Esophagus muscularis mucosa (tissue), 4 donors: ENCODE data around the gene CTPS2. TPM values are rescaled to one million over a fixed set of nuclear protein-coding genes. Genes with fewer than 3 reads are reported as not detected.

Experiments
- DNase-seq: peaks from one replicate; pipeline ENCODE4 v3.0.0-alpha.2; 2017; ENCODE audit errors: extremely low spot score
- H3K27ac ChIP-seq, 4 donors: fragments of 200-600 bp; sonication (generic); replicated peaks in 1 of 4; 1 replicate in 3 of 4; 2 replicates in 1 of 4; pipeline ENCODE4 v1.5.1; 2016 to 2019; ENCODE audit warnings: mild to moderate bottlenecking in 1 of 4
- H3K27me3 ChIP-seq, 4 donors: fragments of 200-600 bp; sonication (generic); one replicate each; pipeline versions ENCODE4 v1.5.1 to v1.6.0; 2016 to 2019
- H3K36me3 ChIP-seq, 4 donors: fragments of 200-600 bp; sonication (generic); one replicate each; pipeline ENCODE4 v1.5.1; 2016 to 2019
- H3K4me1 ChIP-seq, 4 donors: fragments of 200-600 bp; sonication (generic); one replicate each; pipeline ENCODE4 v1.5.1; 2016 to 2019
- H3K4me3 ChIP-seq, 4 donors: fragments of 200-600 bp; sonication (generic); 1 replicate in 2 of 4; 2 replicates in 2 of 4; pipeline ENCODE4 v1.5.1; 2016 to 2019; ENCODE audit warnings: mild to moderate bottlenecking in 4 of 4, moderate library complexity in 1 of 4
- H3K9me3 ChIP-seq, 4 donors: fragments of 200-600 bp; sonication (generic); 1 replicate in 3 of 4; 2 replicates in 1 of 4; pipeline ENCODE4 v1.5.1; 2016 to 2019
- CTCF ChIP-seq, 3 experiments: fragments of 200-600 bp in 2 of 3; fragments of 450-650 bp in 1 of 3; sonication (generic) in 2 of 3; IDR thresholded peaks; one replicate each; pipeline ENCODE4 v1.5.1; 2017 to 2019; ENCODE audit warnings: antibody characterized with exemption in 3 of 3, mild to moderate bottlenecking in 2 of 3, moderate library complexity in 1 of 3
- EP300 ChIP-seq: sonication (generic); formaldehyde crosslinking; IDR thresholded peaks from one replicate; pipeline ENCODE4 v1.6.1; 2017; ENCODE audit warnings: antibody characterized with exemption
- POLR2A ChIP-seq: fragments of 450-650 bp; IDR thresholded peaks from one replicate; pipeline ENCODE4 v1.6.1; 2017; ENCODE audit warnings: antibody characterized with exemption, moderate library complexity, mild to moderate bottlenecking, low read depth
- POLR2AphosphoS5 ChIP-seq, 2 donors: sonication (generic); formaldehyde crosslinking; IDR thresholded peaks; one replicate each; pipeline ENCODE4 v1.6.1; 2017; ENCODE audit warnings: antibody characterized with exemption in 2 of 2
- WGBS: methylation state at CpG from one replicate; pipeline ENCODE4 v1.1.5; 2018; 5-methylcytosine and 5-hydroxymethylcytosine counted together
- intact Hi-C: fragments of 100-400 bp; cut with DNase I; formaldehyde crosslinking; loops from one replicate; pipeline ENCODE4 v1.15.1; 2023
- total RNA-seq, 4 donors: library from RNA; depleted of rRNA; stranded (reverse); fragments of >200 nt; gene quantifications; one replicate each; pipeline versions ENCODE4 v1.1.0 to v1.2.1, GENCODE V29; 2016

Gene CTPS2
- total RNA-seq, 4 donors from 2014 or later: 9.8 to 18.3 (median 13.7) TPM

- TF ChIP-seq POLR2AphosphoS5 (IDR thresholded peaks at IDR 0.05) (no peak), EP300 (no peak), POLR2A (no peak), CTCF (IDR thresholded peaks at IDR 0.05) (no peak)
Observed at GRCh38 chrX:16640823-16641222, 71.6 kb downstream of the CTPS2 start.

DNA sequence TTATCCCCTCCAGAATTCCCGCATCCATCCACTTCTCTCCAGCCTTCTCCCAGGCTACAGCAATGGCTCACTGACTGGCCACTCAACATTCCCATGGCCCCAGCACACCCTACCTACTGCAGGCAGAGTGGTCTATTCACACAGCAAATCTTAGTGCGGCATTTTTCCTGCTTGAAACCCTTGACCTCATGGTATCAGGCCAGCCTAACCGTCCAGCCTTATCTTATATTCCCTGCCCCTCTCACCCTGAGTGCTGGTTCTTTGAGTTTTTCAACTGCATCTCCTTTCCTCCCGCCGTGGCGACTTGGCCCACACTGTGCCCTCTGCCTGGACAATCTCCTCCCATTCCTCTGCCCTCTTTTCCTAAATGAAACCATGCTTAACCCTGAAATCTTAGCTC is 72.5 kb downstream of the CTPS2 start:
- no peaks in the 10 kb centered on the region for H3K4me1 ChIP-seq
- no peaks in the 10 kb centered on the region for H3K27me3 ChIP-seq
- DNase-seq: no peak
- TF ChIP-seq POLR2AphosphoS5 (IDR thresholded peaks at IDR 0.05) (no peak), CTCF (IDR thresholded peaks at IDR 0.05) (no peak), EP300 (no peak), POLR2A (no peak)
- 92% methylated on average over 6 of the region's 6 CpGs for WGBS
- peaks cover 0 to 20% (median 6%) of the 10 kb centered on the region in 4 donors for H3K36me3 ChIP-seq
- H3K27ac ChIP-seq: no peak overlapping the region
- H3K9me3 ChIP-seq: no peaks in the 10 kb centered on the region
- H3K4me3 ChIP-seq: no peak overlapping the region
- intact Hi-C loops: no loop called here

More at GRCh38 chrX:16640823-16641222, 71.6 kb downstream of the CTPS2 start:
- no peak overlapping the region for H3K4me3 ChIP-seq
- no peak for DNase-seq
- no peaks in the 10 kb centered on the region for H3K4me1 ChIP-seq
- intact Hi-C loops: no loop called here
- no peaks in the 10 kb centered on the region for H3K9me3 ChIP-seq
- peaks cover 0 to 21% (median 5%) of the 10 kb centered on the region in 4 donors for H3K36me3 ChIP-seq
- H3K27ac ChIP-seq: no peak overlapping the region
- H3K27me3 ChIP-seq: no peaks in the 10 kb centered on the region
- 87% methylated on average over 4 of the region's 4 CpGs for WGBS

DNA sequence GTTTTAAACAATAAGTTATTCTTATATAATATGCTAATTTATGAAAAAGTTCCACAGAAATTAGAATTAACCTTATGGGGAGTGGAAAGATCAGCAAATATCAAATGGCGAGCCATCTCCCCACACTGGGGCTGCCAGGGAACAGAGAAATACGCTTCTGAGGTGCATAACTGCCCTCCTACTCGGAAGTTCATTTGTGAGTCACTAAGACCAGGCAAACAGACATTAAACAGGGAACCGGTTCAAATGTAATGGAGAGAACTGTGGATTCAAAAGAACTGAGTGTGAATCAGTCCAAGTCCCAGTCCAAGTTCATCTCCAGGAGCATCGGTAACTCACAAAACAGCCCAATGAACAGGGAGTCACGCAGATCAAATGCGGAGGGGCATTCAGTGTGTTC is 73.9 kb downstream of the CTPS2 start:
- Histone ChIP-seq H3K9me3 (no peaks in the 10 kb centered on the region), H3K36me3 (peaks cover 0 to 20% (median 6%) of the 10 kb centered on the region in 4 donors), H3K4me1 (no peaks in the 10 kb centered on the region), H3K27ac (no peak overlapping the region), H3K4me3 (no peak overlapping the region), H3K27me3 (no peaks in the 10 kb centered on the region)
- intact Hi-C loops: no loop called here
- TF ChIP-seq POLR2A (no peak), CTCF (IDR thresholded peaks at IDR 0.05) (no peak), POLR2AphosphoS5 (IDR thresholded peaks at IDR 0.05) (no peak), EP300 (no peak)
- no peak for DNase-seq
- 95% methylated on average over 7 of the region's 7 CpGs for WGBS

GRCh38 chrX:16635596-16635995 is 76.9 kb downstream of the CTPS2 start:
- Histone ChIP-seq H3K27me3 (no peaks in the 10 kb centered on the region), H3K9me3 (no peaks in the 10 kb centered on the region), H3K4me3 (no peak overlapping the region), H3K4me1 (no peaks in the 10 kb centered on the region), H3K36me3 (peaks cover 0 to 20% (median 6%) of the 10 kb centered on the region in 4 donors), H3K27ac (no peak overlapping the region)
- no peak for DNase-seq
- intact Hi-C loops: no loop called here
- WGBS: 91% methylated on average over 3 of the region's 3 CpGs
- TF ChIP-seq EP300: no peak
- no peak for TF ChIP-seq POLR2A

DNA sequence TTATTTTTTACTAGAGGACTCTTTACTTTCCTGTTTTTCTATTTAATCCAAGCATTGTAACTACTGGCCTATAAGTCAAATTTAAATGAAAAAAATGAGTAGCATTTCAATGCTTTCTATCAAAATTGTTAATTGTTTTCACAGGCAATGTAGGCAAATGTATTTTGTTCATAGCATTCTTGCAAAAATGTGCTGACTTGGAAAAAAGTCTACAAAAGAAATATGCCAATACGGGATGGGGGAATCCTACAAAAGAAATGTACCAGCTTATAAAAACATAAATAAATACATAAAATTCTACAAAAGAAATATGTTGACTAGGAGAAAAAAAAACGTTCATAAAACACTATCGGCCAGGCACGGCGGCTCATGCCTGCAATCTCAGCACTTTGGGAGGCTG is 77.4 kb downstream of the CTPS2 start:
- TF ChIP-seq CTCF (IDR thresholded peaks at IDR 0.05) (no peak), POLR2A (no peak), EP300 (no peak), POLR2AphosphoS5 (IDR thresholded peaks at IDR 0.05) (no peak)
- peaks cover 0 to 20% (median 6%) of the 10 kb centered on the region in 4 donors for H3K36me3 ChIP-seq
- H3K9me3 ChIP-seq: no peaks in the 10 kb centered on the region
- H3K4me1 ChIP-seq: no peaks in the 10 kb centered on the region
- no peak overlapping the region for H3K4me3 ChIP-seq
- 85% methylated on average over 5 of the region's 5 CpGs for WGBS
- intact Hi-C loops: no loop called here
- H3K27me3 ChIP-seq: no peaks in the 10 kb centered on the region
- no peak for DNase-seq
- H3K27ac ChIP-seq: no peak overlapping the region
